GM23248 (cell line): ENCODE results near the gene SLC46A3. TPM values are rescaled to one million over a fixed set of nuclear protein-coding genes. Genes with fewer than 3 reads are reported as not detected.

Experiments used
- DNase-seq: peaks from one replicate; pipeline ENCODE4 v3.0.0-alpha.2; 2015
- H2AFZ ChIP-seq: fragments of 200-600 bp; sonication (generic); 2 replicates; pipeline ENCODE4 v1.6.1; 2016; ENCODE audit warnings: antibody characterized with exemption
- H3F3A ChIP-seq: fragments of 200-600 bp; sonication (generic); 2 replicates; pipeline ENCODE4 v1.6.1; 2016; ENCODE audit warnings: mild to moderate bottlenecking, antibody characterized with exemption, mixed run types; ENCODE audit not compliant: insufficient read depth
- H3K27ac ChIP-seq: fragments of 200-600 bp; sonication (generic); 2 replicates; pipeline ENCODE4 v1.5.1; 2016; ENCODE audit warnings: mild to moderate bottlenecking
- H3K27me3 ChIP-seq: fragments of 200-600 bp; sonication (generic); replicated peaks from 2 replicates; pipeline ENCODE4 v1.6.1; 2016; ENCODE audit warnings: mild to moderate bottlenecking; ENCODE audit not compliant: insufficient read depth
- H3K36me3 ChIP-seq: fragments of 200-600 bp; sonication (generic); 2 replicates; pipeline ENCODE4 v1.6.1; 2016; ENCODE audit warnings: low read depth, mild to moderate bottlenecking
- H3K4me1 ChIP-seq: fragments of 200-600 bp; sonication (generic); 2 replicates; pipeline ENCODE4 v1.6.1; 2016; ENCODE audit warnings: mild to moderate bottlenecking; ENCODE audit not compliant: insufficient read depth
- H3K4me2 ChIP-seq: fragments of 200-600 bp; sonication (generic); one replicate; pipeline ENCODE4 v1.6.1; 2016; ENCODE audit warnings: mild to moderate bottlenecking; ENCODE audit not compliant: unreplicated experiment
- H3K4me3 ChIP-seq: fragments of 200-600 bp; sonication (generic); 2 replicates; pipeline ENCODE4 v1.5.1; 2016; ENCODE audit warnings: mild to moderate bottlenecking
- H3K79me2 ChIP-seq: fragments of 200-600 bp; sonication (generic); 2 replicates; pipeline ENCODE4 v1.6.1; 2016; ENCODE audit warnings: mild to moderate bottlenecking; ENCODE audit not compliant: insufficient read depth
- H3K9ac ChIP-seq: fragments of 200-600 bp; sonication (generic); 2 replicates; pipeline ENCODE4 v1.6.1; 2016; ENCODE audit warnings: mild to moderate bottlenecking
- H3K9me2 ChIP-seq: fragments of 200-600 bp; sonication (generic); 2 replicates; pipeline ENCODE4 v1.6.1; 2016; ENCODE audit warnings: mixed run types, mild to moderate bottlenecking, moderate library complexity; ENCODE audit not compliant: insufficient read depth
- H3K9me3 ChIP-seq: fragments of 200-600 bp; sonication (generic); one replicate; pipeline ENCODE4 v1.6.1; 2017; ENCODE audit warnings: low read depth
- H4K20me1 ChIP-seq: fragments of 200-600 bp; sonication (generic); 2 replicates; pipeline ENCODE4 v1.6.0; 2016; ENCODE audit not compliant: insufficient read depth
- EZH2 ChIP-seq: fragments of 200-600 bp; sonication (generic); IDR thresholded peaks from 2 replicates; pipeline ENCODE4 v1.6.1; 2018; ENCODE audit warnings: antibody characterized with exemption, mild to moderate bottlenecking; ENCODE audit not compliant: insufficient read depth, poor library complexity, severe bottlenecking
- EZH2phosphoT487 ChIP-seq: fragments of 200-600 bp; sonication (generic); IDR thresholded peaks from 2 replicates; pipeline ENCODE4 v1.6.1; 2018; ENCODE audit warnings: antibody characterized with exemption, moderate library complexity, mild to moderate bottlenecking, low read depth; ENCODE audit not compliant: insufficient read depth
- WGBS, 2 experiments: methylation state at CpG; one replicate each; pipeline ENCODE4 v1.1.6; 2015 to 2017; ENCODE audit warnings: low lambda C conversion rate in 2 of 2, low coverage in 1 of 2; ENCODE audit errors: missing lambda C conversion rate in 2 of 2; 5-methylcytosine and 5-hydroxymethylcytosine counted together
- in situ Hi-C: fragments of 300-500 bp; cut with MboI; formaldehyde crosslinking; loops from 2 replicates; pipeline ENCODE4 v1.15.0; 2020
- polyA plus RNA-seq: library from polyadenylated mRNA; unstranded; fragments of >200 nt; fragmentation: Nextera tagmentation; extraction: Ambion mirVana; gene quantifications from 2 replicates; pipeline ENCODE4 v1.2.1, GENCODE V29; 2016
- total RNA-seq: library from RNA; depleted of rRNA; stranded (reverse); fragments of >200 nt; shearing (Covaris generic); gene quantifications from 2 replicates; pipeline ENCODE4 v1.2.3, GENCODE V29; 2014

The SLC46A3 gene
- total and polyA plus RNA-seq, 2 experiments from 2014 or later: 3.4 to 4.2 TPM

DNA sequence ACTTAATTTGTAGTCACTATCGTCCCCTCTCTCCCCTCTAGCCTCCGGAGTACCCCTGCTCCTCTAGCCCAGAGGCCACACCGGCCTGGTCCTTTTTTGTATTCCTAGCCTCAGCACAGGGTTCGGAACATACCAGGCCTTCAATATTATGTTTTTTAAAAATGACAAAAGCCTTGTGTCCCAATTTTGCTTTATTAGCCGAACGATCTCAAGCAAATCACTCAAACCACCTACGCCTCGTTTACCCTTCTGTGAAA is 60.3 kb downstream of the SLC46A3 start:
- WGBS, 2 experiments: 1 to 2% methylated on average over 8 of the region's 8 CpGs
- peak overlapping the region; percentile 94 for H3K4me2 ChIP-seq
- H3K27ac ChIP-seq: peak overlapping the region; percentile 91
- peaks cover 94% of the 10 kb centered on the region for H3K79me2 ChIP-seq
- peak overlapping the region; percentile 67 for H2AFZ ChIP-seq
- no peaks in the 10 kb centered on the region for H3K9me3 ChIP-seq
- H3F3A ChIP-seq: peaks cover 46% of the 10 kb centered on the region
- peaks cover 16% of the 10 kb centered on the region; the same call in 1 of the 2 replicates for H3K36me3 ChIP-seq
- peaks cover 72% of the 10 kb centered on the region for H3K4me1 ChIP-seq
- in situ Hi-C loops: no loop called here
- H3K9me2 ChIP-seq: no peaks in the 10 kb centered on the region
- DNase-seq: no peak
- H4K20me1 ChIP-seq: no peaks in the 10 kb centered on the region
- H3K4me3 ChIP-seq: peak overlapping the region; percentile 99
- no peak for TF ChIP-seq EZH2phosphoT487
- TF ChIP-seq EZH2: no peak
- peak overlapping the region; percentile 96 for H3K9ac ChIP-seq
- no peaks in the 10 kb centered on the region for H3K27me3 ChIP-seq

DNA sequence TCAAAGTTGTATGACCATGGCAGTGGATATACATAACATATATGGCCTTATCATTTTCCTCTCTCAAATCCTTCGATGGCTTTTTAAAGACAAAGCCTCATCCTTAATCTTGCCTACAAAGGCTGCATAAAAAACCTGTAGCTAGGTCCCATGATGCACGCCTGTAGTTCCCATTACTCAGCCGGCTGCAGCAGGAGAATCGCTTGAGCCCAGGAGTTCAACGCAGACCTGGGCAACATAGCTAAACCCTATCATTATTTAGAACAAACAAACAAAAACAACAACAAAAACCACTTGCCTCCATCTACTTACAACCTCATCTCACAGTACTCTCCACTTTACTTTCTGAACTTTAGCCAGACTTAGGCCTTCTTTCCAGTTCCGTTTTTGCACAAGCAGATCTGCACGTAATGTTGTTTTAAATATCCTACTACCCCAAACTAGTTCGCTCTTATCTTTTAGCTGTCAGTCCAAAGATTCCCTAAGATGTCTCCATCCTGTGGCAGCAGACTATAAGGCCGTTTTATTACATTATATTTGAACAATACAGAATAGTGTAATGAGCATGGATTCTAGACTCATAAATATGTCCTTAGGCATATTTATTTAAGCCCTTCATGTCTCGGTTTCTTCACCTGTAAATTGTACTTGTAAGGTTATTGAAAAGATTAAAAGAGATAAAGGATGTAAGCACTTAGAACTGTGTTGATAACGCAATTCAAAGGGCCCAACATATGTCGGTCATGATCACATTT is 60.8 kb downstream of the SLC46A3 start:
- DNase-seq: peak; percentile 40
- no peaks in the 10 kb centered on the region for H3K27me3 ChIP-seq
- 36 to 40% methylated on average over 12 of the region's 12 CpGs for WGBS, 2 experiments
- in situ Hi-C loops: no loop called here
- peak overlapping the region; percentile 91 for H3K27ac ChIP-seq
- peaks cover 11% of the 10 kb centered on the region; the same call in 1 of the 2 replicates for H3K36me3 ChIP-seq
- H3K9me2 ChIP-seq: no peaks in the 10 kb centered on the region
- H3K9me3 ChIP-seq: no peaks in the 10 kb centered on the region
- H3K4me3 ChIP-seq: peak overlapping the region; percentile 99
- TF ChIP-seq EZH2 (no peak), EZH2phosphoT487 (no peak)
- H3K9ac ChIP-seq: peak overlapping the region; percentile 96
- H3F3A ChIP-seq: peaks cover 46% of the 10 kb centered on the region
- H3K79me2 ChIP-seq: peaks cover 94% of the 10 kb centered on the region
- peak overlapping the region; percentile 67 for H2AFZ ChIP-seq
- peak overlapping the region; percentile 94 for H3K4me2 ChIP-seq
- no peaks in the 10 kb centered on the region for H4K20me1 ChIP-seq
- peaks cover 76% of the 10 kb centered on the region for H3K4me1 ChIP-seq

DNA sequence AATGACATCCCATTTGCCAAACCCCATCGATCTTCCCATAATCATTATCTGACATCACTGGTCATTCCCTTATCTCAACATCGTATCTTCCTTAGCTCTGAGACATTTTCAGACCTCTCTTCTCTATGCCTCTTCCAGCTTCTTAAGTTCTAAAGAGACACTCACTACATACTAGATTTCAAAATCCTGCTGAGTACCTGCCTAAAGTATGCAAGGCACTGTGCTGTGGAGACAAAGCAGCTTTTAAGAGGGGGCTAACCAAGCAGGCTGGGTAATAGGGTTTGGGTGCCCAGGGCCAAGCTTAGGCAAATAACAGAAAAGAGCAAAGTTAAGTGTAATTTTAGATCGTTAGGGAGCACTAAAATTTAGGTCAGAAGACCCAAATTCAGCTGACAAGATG is 63.2 kb downstream of the SLC46A3 start:
- Histone ChIP-seq H3K9me3 (no peaks in the 10 kb centered on the region), H3K27me3 (no peaks in the 10 kb centered on the region), H2AFZ (peak overlapping the region; percentile 51; the same call in 1 of the 2 replicates), H3K4me2 (peak overlapping the region; percentile 74), H3K9ac (peak overlapping the region; percentile 58), H3K27ac (peak overlapping the region; percentile 65), H4K20me1 (no peaks in the 10 kb centered on the region), H3K4me3 (peak overlapping the region; percentile 51), H3K4me1 (peaks cover 58% of the 10 kb centered on the region), H3K9me2 (no peaks in the 10 kb centered on the region), H3K36me3 (no peaks in the 10 kb centered on the region), H3F3A (peaks cover 52% of the 10 kb centered on the region), H3K79me2 (peaks cover 88% of the 10 kb centered on the region)
- 27 to 30% methylated on average over 3 of the region's 3 CpGs for WGBS, 2 experiments
- in situ Hi-C loops: no loop called here
- DNase-seq: peak; percentile 85
- TF ChIP-seq EZH2: no peak
- no peak for TF ChIP-seq EZH2phosphoT487

DNA sequence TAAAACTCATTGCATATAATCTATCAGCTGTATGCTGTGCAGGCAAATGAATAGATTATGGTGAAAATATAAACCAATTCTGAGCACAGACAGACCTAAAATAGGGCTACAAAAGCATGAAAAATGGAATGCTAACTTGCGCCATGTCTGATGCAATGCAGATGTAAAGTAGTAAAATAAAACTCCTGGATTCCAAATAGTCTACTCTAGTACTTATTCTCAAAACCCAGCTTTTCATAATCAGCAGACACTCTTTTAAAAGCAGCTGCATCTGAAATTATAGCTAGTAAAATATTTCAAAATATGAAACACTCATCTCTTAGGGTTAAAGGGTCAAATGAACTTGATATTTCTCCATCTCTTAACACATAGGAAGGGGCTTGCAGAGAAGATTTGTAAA is 64.5 kb downstream of the SLC46A3 start:
- no peak overlapping the region for H2AFZ ChIP-seq
- H3K9me3 ChIP-seq: no peaks in the 10 kb centered on the region
- peaks cover 76% of the 10 kb centered on the region for H3K79me2 ChIP-seq
- in situ Hi-C loops: no loop called here
- H3K27me3 ChIP-seq: no peaks in the 10 kb centered on the region
- peak; percentile 45 for DNase-seq
- H3F3A ChIP-seq: peaks cover 46% of the 10 kb centered on the region
- H3K4me1 ChIP-seq: peaks cover 59% of the 10 kb centered on the region
- H3K36me3 ChIP-seq: no peaks in the 10 kb centered on the region
- H3K4me2 ChIP-seq: no peak overlapping the region
- TF ChIP-seq EZH2phosphoT487 (no peak), EZH2 (no peak)
- no peak overlapping the region for H3K4me3 ChIP-seq
- no peaks in the 10 kb centered on the region for H3K9me2 ChIP-seq
- no peak overlapping the region for H3K9ac ChIP-seq
- no peaks in the 10 kb centered on the region for H4K20me1 ChIP-seq
- H3K27ac ChIP-seq: peak overlapping the region; percentile 65; the same call in 1 of the 2 replicates
- WGBS, 2 experiments: 88 to 95% methylated on average over 1 of the region's 1 CpG
